HG02943 (cell line): Measurements from ENCODE around the gene MXD4.
A peak's percentile ranks its signal among the peaks of the same experiment; 100 is the strongest.

Experiments
- ATAC-seq: cut with Tn5 transposase; IDR thresholded peaks from one replicate; pipeline ENCODE4 v1.9.1; 2021; ENCODE audit warnings: mild to moderate bottlenecking, low read depth, moderate library complexity; ENCODE audit not compliant: unreplicated experiment

MXD4 gene

GRCh38 chr4:2253160-2254084 lies 8.5 kb downstream of the MXD4 start:
- ATAC-seq, result no peak

- no peak for ATAC-seq
Observed at GRCh38 chr4:2252530-2253091, 9.3 kb downstream of the MXD4 start.

GRCh38 chr4:2251795-2252529 lies 9.9 kb downstream of the MXD4 start:
- no peak for ATAC-seq

- no peak for ATAC-seq
Observed at GRCh38 chr4:2251073-2251794, 10.7 kb downstream of the MXD4 start.

- ATAC-seq, result no peak
Observed at GRCh38 chr4:2250357-2251072, 11.4 kb downstream of the MXD4 start.

- no peak for ATAC-seq
Observed at GRCh38 chr4:2249526-2250356, 12.2 kb downstream of the MXD4 start.

GRCh38 chr4:2248821-2249261 lies 13.1 kb downstream of the MXD4 start:
- ATAC-seq, result no peak

GRCh38 chr4:2248044-2248780 lies 13.7 kb downstream of the MXD4 start:
- ATAC-seq, result no peak

- no peak for ATAC-seq
Observed at GRCh38 chr4:2247128-2248043, 14.5 kb downstream of the MXD4 start.

- no peak for ATAC-seq
Observed at GRCh38 chr4:2246384-2247127, 15.4 kb downstream of the MXD4 start.

GRCh38 chr4:2245787-2246275 lies 16.1 kb downstream of the MXD4 start:
- ATAC-seq, result no peak

- ATAC-seq, result no peak
Observed at GRCh38 chr4:2245057-2245786, 16.7 kb downstream of the MXD4 start.

GRCh38 chr4:2243681-2244380 lies 18.1 kb downstream of the MXD4 start:
- no peak for ATAC-seq

GRCh38 chr4:2241410-2242353 lies 20.2 kb downstream of the MXD4 start, which contains the start of the genes HAUS3 and POLN:
Gene HAUS3, minus strand, starts transcription at chr4:2242121. Its CDS starts 1,175 bp downstream, at chr4:2240946.
Gene POLN, minus strand, starts transcription at chr4:2242121. Its CDS starts 12,890 bp downstream, at chr4:2229231.
- ATAC-seq, result peak; percentile 83
